HEK293 (cell line): ENCODE data around the gene DCUN1D3.

ENCODE experiments used
- BCL11B ChIP-seq: fragments of 450-650 bp; formaldehyde crosslinking; IDR thresholded peaks from 2 replicates; pipeline ENCODE4 v1.5.1; 2016; ENCODE audit warnings: low read depth, missing biosample characterization, missing genetic modification characterization
- HOXA7 ChIP-seq: sonication (generic); formaldehyde crosslinking; IDR thresholded peaks from 2 replicates; pipeline ENCODE4 v1.8.1; 2022; ENCODE audit warnings: missing genetic modification reagents, borderline replicate concordance
- KLF16 ChIP-seq: fragments of 450-650 bp; formaldehyde crosslinking; IDR thresholded peaks from 2 replicates; pipeline ENCODE4 v1.5.1; 2017; ENCODE audit warnings: missing biosample characterization, missing genetic modification characterization
- SETDB1 ChIP-seq: IDR thresholded peaks from one replicate; pipeline ENCODE4 v1.6.1; 2017; ENCODE audit warnings: mild to moderate bottlenecking, low read length, moderate library complexity, mixed read lengths; ENCODE audit not compliant: insufficient read length
- TRIM28 ChIP-seq: IDR thresholded peaks from 2 replicates; pipeline ENCODE4 v1.6.1; 2011; ENCODE audit warnings: low read length, control low read depth, borderline replicate concordance
- YY1 ChIP-seq: fragments of 450-650 bp; formaldehyde crosslinking; IDR thresholded peaks from 2 replicates; pipeline ENCODE4 v1.5.1; 2018; ENCODE audit warnings: missing biosample characterization, missing genetic modification characterization
- ZBTB1 ChIP-seq: fragments of 450-650 bp; formaldehyde crosslinking; IDR thresholded peaks from 2 replicates; pipeline ENCODE4 v1.5.1; 2016; ENCODE audit warnings: missing biosample characterization, missing genetic modification characterization
- ZNF404 ChIP-seq: fragments of 450-650 bp; formaldehyde crosslinking; IDR thresholded peaks from 2 replicates; pipeline ENCODE4 v1.5.1; 2017; ENCODE audit warnings: missing biosample characterization, missing genetic modification characterization
- ZNF548 ChIP-seq: fragments of 450-650 bp; formaldehyde crosslinking; IDR thresholded peaks from 2 replicates; pipeline ENCODE4 v1.5.1; 2016; ENCODE audit warnings: missing biosample characterization, missing genetic modification characterization
- TF ChIP-seq, protein P1 (sequence below): fragments of 450-650 bp; formaldehyde crosslinking; IDR thresholded peaks from 2 replicates; pipeline ENCODE4 v1.5.1; 2016; ENCODE audit warnings: missing biosample characterization, missing genetic modification characterization
- TF ChIP-seq, protein P2 (sequence below): fragments of 450-650 bp; formaldehyde crosslinking; IDR thresholded peaks from 2 replicates; pipeline ENCODE4 v1.5.1; 2016; ENCODE audit warnings: missing biosample characterization, missing genetic modification characterization
- TF ChIP-seq, protein P3 (sequence below): fragments of 450-650 bp; formaldehyde crosslinking; IDR thresholded peaks from 2 replicates; pipeline ENCODE4 v1.5.1; 2016; ENCODE audit warnings: missing biosample characterization, missing genetic modification characterization
- TF ChIP-seq, protein P4 (sequence below): fragments of 450-650 bp; formaldehyde crosslinking; IDR thresholded peaks from 2 replicates; pipeline ENCODE4 v1.5.0; 2017; ENCODE audit warnings: missing biosample characterization, missing genetic modification characterization, borderline replicate concordance
- TF ChIP-seq, protein P5 (sequence below): fragments of 450-650 bp; formaldehyde crosslinking; IDR thresholded peaks from 2 replicates; pipeline ENCODE4 v1.5.1; 2017; ENCODE audit warnings: missing biosample characterization, missing genetic modification characterization

DNA sequence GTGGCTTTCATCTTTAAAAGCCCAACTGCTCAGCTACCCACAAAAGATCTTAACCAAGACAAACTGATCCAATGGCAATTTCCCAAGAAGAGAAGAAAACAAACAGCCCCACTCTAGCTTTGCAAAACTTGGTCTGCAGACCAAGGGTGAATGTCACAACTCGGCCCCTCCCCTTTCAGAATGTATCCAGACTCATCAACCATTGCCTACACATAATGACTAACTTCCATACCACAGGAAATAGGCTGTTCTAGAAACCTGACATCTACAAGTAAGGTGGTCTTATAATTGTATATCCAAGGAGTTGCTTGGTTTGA lies 16.0 kb downstream of the DCUN1D3 start:
- TF ChIP-seq, protein P1, sequence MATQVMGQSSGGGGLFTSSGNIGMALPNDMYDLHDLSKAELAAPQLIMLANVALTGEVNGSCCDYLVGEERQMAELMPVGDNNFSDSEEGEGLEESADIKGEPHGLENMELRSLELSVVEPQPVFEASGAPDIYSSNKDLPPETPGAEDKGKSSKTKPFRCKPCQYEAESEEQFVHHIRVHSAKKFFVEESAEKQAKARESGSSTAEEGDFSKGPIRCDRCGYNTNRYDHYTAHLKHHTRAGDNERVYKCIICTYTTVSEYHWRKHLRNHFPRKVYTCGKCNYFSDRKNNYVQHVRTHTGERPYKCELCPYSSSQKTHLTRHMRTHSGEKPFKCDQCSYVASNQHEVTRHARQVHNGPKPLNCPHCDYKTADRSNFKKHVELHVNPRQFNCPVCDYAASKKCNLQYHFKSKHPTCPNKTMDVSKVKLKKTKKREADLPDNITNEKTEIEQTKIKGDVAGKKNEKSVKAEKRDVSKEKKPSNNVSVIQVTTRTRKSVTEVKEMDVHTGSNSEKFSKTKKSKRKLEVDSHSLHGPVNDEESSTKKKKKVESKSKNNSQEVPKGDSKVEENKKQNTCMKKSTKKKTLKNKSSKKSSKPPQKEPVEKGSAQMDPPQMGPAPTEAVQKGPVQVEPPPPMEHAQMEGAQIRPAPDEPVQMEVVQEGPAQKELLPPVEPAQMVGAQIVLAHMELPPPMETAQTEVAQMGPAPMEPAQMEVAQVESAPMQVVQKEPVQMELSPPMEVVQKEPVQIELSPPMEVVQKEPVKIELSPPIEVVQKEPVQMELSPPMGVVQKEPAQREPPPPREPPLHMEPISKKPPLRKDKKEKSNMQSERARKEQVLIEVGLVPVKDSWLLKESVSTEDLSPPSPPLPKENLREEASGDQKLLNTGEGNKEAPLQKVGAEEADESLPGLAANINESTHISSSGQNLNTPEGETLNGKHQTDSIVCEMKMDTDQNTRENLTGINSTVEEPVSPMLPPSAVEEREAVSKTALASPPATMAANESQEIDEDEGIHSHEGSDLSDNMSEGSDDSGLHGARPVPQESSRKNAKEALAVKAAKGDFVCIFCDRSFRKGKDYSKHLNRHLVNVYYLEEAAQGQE: no peak
- TF ChIP-seq, protein P2, sequence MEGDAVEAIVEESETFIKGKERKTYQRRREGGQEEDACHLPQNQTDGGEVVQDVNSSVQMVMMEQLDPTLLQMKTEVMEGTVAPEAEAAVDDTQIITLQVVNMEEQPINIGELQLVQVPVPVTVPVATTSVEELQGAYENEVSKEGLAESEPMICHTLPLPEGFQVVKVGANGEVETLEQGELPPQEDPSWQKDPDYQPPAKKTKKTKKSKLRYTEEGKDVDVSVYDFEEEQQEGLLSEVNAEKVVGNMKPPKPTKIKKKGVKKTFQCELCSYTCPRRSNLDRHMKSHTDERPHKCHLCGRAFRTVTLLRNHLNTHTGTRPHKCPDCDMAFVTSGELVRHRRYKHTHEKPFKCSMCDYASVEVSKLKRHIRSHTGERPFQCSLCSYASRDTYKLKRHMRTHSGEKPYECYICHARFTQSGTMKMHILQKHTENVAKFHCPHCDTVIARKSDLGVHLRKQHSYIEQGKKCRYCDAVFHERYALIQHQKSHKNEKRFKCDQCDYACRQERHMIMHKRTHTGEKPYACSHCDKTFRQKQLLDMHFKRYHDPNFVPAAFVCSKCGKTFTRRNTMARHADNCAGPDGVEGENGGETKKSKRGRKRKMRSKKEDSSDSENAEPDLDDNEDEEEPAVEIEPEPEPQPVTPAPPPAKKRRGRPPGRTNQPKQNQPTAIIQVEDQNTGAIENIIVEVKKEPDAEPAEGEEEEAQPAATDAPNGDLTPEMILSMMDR (tag by site-specific recombination): no peak
- TF ChIP-seq TRIM28: no peak
- no peak for TF ChIP-seq KLF16 (tag by site-specific recombination)
- TF ChIP-seq, protein P3, sequence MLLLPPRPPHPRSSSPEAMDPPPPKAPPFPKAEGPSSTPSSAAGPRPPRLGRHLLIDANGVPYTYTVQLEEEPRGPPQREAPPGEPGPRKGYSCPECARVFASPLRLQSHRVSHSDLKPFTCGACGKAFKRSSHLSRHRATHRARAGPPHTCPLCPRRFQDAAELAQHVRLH (tag by site-specific recombination): no peak
- TF ChIP-seq, protein P4, sequence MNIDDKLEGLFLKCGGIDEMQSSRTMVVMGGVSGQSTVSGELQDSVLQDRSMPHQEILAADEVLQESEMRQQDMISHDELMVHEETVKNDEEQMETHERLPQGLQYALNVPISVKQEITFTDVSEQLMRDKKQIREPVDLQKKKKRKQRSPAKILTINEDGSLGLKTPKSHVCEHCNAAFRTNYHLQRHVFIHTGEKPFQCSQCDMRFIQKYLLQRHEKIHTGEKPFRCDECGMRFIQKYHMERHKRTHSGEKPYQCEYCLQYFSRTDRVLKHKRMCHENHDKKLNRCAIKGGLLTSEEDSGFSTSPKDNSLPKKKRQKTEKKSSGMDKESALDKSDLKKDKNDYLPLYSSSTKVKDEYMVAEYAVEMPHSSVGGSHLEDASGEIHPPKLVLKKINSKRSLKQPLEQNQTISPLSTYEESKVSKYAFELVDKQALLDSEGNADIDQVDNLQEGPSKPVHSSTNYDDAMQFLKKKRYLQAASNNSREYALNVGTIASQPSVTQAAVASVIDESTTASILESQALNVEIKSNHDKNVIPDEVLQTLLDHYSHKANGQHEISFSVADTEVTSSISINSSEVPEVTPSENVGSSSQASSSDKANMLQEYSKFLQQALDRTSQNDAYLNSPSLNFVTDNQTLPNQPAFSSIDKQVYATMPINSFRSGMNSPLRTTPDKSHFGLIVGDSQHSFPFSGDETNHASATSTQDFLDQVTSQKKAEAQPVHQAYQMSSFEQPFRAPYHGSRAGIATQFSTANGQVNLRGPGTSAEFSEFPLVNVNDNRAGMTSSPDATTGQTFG (tag by site-specific recombination): no peak
- TF ChIP-seq, protein P5, sequence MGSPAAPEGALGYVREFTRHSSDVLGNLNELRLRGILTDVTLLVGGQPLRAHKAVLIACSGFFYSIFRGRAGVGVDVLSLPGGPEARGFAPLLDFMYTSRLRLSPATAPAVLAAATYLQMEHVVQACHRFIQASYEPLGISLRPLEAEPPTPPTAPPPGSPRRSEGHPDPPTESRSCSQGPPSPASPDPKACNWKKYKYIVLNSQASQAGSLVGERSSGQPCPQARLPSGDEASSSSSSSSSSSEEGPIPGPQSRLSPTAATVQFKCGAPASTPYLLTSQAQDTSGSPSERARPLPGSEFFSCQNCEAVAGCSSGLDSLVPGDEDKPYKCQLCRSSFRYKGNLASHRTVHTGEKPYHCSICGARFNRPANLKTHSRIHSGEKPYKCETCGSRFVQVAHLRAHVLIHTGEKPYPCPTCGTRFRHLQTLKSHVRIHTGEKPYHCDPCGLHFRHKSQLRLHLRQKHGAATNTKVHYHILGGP (tag by site-specific recombination): no peak
- no peak for TF ChIP-seq ZBTB1
- TF ChIP-seq ZNF548 (tag by site-specific recombination): no peak
- TF ChIP-seq ZNF404 (tag by site-specific recombination): no peak
- no peak for TF ChIP-seq SETDB1
- no peak for TF ChIP-seq BCL11B (tag by site-specific recombination)
- no peak for TF ChIP-seq HOXA7
- TF ChIP-seq YY1 (tag by site-specific recombination): no peak
